CD4-positive, alpha-beta T cell treated with Interleukin-15 for 1 hour (primary cell): Measurements from ENCODE around the gene ATP6V0A1.
A peak's percentile ranks its signal among the peaks of the same experiment; 100 is the strongest.

Experiments used
- DNase-seq: peaks from one replicate; pipeline ENCODE4 v3.0.0-alpha.2; 2020

The ATP6V0A1 gene

DNA sequence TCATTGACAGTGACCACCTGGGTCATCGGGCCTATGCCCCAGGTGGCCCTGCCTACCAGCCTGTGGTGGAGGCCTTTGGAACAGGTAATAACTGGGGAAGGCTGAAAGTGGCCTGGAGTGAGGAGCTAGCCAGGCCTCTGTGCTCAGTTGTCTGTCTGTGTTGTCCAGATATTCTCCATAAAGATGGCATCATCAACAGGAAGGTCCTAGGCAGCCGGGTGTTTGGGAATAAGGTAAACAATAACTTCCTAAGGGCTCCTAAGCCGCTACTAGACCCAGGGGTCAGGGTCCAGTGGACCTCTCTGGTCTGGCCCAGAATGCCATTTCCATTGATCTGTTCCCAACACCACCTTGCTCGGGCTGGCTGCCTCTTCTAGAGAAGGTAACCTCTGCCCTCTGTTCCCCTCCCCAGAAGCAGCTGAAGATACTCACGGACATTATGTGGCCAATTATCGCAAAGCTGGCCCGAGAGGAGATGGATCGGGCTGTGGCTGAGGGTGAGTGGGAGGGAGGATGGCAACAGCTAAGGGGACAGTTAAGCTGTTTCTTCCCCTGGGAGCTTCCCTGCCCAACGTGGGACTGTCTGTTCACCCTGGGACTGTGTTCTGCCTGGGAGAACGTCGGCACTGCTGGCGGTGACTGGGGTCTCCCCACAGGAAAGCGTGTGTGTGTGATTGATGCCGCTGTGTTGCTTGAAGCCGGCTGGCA, 106.3 kb downstream of the ATP6V0A1 start:
- no peak for DNase-seq

DNA sequence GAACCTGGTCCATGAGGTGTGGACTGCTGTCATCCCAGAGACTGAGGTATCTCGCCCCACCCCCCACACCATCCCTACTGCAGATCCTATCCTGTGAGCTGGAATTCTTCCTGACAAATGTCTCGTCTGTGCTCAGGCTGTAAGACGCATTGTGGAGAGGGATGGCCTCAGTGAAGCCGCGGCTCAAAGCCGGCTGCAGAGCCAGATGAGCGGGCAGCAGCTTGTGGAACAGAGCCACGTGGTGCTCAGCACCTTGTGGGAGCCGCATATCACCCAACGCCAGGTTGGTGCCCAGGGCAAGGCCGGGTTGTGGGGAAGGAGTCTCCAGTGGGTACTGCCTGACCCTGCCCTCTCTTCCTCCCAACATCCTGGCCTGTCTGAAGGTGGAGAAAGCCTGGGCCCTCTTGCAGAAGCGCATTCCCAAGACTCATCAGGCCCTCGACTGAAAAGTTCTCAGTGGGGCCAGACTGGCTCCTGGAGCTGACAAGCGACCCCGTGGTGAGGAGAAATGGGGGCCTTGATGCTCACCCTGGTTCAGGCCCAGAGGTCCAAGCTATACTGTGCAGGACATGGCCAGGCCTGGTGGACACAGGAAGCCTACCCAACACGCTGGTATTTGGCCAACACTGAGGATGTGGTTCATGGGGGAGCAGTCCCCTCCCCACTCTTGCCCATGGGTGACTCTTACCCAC, 107.0 kb downstream of the ATP6V0A1 start:
- DNase-seq, result no peak

DNA sequence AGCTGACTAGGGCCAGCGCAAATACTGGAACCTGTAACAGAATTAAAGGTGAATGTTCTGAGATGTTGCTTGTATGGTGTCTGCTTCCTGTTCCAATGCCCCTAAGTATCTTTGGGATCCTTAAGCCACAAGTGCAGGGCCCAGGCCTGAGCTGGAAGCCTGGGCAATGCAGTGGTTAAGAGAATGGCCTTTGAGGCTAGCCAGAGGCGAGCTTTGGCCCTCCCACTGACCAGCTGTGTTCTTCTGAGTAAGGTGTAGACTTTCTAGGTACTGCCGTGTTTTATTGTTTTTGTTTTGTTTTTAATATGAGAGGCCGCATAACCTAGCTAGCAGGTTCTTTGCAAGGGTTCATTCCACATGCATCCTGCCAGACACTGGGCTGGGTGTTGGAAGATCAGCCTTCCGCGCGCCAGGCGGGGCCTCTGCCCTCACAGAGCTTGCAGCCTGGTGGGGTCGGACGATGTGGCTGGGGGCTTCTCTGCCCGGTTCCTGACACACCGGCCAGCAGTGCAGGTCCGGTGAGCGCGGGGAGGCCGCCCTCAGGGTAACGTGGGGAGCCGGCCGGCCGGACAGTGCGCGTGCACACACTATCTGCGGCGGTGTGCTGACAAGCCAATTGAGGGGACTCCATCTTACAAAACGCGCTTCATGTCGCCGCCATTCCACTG, 107.7 kb downstream of the ATP6V0A1 start:
- DNase-seq, result no peak

DNA sequence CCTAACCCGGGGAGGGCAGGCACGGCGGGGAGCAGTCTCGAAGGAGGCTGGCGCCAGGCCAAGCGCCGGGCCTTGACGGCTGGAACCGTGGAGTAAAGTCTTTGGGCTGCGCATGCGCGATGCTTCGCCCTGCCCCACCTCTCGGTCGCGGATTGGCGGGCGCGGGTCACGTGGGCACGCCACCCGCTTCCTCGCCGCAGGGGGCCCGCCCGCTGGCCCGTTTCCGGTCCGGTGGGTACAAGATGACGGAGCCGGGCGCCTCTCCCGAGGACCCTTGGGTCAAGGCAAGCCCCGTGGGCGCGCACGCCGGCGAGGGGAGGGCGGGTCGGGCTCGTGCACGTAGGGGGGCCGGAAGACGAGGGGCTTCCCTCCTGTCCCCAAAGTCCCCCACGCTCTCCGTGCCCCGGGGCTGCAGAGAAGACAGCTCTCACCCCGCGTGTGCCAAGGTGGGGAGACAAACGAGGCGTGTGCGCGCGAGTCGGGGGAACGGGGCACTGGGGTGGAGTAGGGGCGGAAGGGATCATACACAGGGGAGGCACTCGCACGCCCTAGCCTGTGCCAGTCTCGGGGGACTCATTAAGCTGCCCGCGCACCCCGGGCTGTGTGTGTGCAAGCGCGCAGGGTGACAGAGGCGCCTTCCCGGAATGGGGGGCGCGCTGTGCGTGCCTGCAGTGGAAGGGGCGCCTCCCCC, 108.3 kb downstream of the ATP6V0A1 start, which contains the start of gene MLX:
Gene MLX (plus strand): TSS at position 218 of the 691 bp plus-strand sequence. CDS start 25 bp downstream, at position 243.
- peak; percentile 92 for DNase-seq

DNA sequence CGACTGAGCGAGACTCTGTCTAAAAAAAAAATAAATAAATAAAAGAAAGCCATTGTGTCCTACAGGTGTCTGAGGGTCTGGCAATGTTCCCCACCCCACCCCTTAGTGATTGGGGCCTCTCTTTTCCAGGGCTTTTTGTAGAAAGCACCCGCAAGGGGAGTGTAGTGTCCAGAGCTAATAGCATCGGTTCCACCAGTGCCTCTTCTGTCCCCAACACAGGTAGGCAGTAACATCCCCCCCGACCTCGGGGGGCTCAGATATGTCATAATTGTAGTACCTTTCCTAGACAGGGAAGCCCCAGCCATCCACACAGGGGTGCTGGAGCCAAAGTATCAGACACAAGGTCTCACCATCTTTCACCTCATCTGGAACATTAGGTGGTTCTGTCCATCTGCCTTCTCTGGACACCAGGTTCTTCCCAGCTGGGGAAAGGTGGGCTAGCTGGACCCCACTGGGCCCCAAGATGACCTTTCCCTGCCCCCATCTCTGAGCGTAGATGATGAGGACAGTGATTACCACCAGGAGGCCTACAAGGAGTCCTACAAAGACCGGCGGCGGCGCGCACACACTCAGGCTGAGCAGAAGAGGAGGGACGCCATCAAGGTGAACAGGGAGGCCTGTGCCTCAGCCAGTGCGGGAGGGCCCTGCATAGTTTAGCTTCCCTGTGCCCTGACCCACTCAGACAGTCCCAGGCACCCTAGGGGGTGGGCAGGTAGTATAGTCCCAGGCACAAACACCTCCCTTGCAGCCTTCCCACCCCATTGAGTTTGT, 109.8 kb downstream of the ATP6V0A1 start:
- no peak for DNase-seq

DNA sequence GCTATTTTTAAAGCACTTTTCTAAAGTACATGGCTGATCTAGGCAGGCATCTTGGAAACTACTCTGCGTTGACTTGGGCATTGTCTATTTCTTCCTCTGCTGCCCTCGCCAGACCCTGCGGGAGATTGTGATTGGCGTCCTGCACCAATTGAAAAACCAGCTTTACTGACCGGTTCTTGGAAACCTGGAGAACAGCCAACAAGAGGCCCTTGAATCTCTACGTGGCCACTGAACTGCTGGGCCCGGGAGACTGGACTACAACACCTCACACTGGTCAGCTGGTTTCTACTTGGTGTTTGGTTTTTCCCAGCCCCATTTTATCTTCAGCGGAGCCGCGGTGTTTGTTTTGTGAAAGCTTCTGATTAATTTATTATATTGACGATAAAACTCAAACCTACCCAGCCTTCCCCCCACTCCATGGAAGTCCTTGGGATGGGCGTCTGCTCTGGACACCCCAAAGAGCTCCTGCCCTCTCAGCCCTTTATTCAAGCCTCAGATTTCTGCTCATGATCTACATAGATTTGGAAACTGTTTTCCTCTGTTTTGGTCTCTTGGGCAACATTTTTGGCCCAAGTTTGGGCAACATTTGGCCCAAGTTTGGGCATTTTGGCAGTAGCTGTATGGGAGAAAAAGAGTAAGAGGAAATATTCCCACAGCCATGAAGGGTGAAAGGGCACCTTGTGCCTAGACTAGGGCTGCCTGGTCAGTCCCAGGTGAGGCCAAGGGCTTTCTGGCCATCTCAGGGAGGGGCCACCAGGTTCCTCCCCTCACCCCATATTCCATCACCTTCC, 113.0 kb downstream of the ATP6V0A1 start:
- no peak for DNase-seq
